CD4-positive, alpha-beta memory T cell (primary cell): ENCODE data around the gene EEF2K. TPM values are rescaled to one million over a fixed set of nuclear protein-coding genes. Genes with fewer than 3 reads are reported as not detected.

Experiments used
- CTCF ChIA-PET: fragments of 350-600 bp; sonication (Branson Sonifier 250); formaldehyde crosslinking; loops from one replicate; lab custom pipeline; 2021; ENCODE audit warnings: inconsistent platforms; ENCODE audit not compliant: partially characterized antibody; lab: Charles Lee
- POLR2A ChIA-PET: fragments of 350-600 bp; sonication (Branson Sonifier 250); formaldehyde crosslinking; loops from one replicate; lab custom pipeline; 2021; ENCODE audit not compliant: partially characterized antibody; lab: Charles Lee
- DNase-seq, 5 donors: peaks; one replicate each; pipeline versions ENCODE4 v3.0.0 to v3.0.0-alpha.2; 2020 to 2022; ENCODE audit warnings: mixed read lengths in 1 of 5
- H3K27ac ChIP-seq: one replicate; pipeline ENCODE4 v1.7.0; 2013; ENCODE audit warnings: low read depth, low read length
- H3K27me3 ChIP-seq: 2 replicates; pipeline ENCODE4 v1.7.0; 2013; ENCODE audit warnings: mild to moderate bottlenecking, low read length, moderate library complexity; ENCODE audit not compliant: insufficient read depth
- H3K36me3 ChIP-seq: 2 replicates; pipeline ENCODE4 v1.7.0; 2013; ENCODE audit warnings: mild to moderate bottlenecking, low read length, moderate library complexity; ENCODE audit not compliant: insufficient read depth
- H3K4me1 ChIP-seq: 2 replicates; pipeline ENCODE4 v1.7.0; 2013; ENCODE audit warnings: mild to moderate bottlenecking, low read length, moderate library complexity; ENCODE audit not compliant: insufficient read depth
- H3K4me3 ChIP-seq, 2 donors: one replicate each; pipeline ENCODE4 v1.7.0; 2013; ENCODE audit warnings: low read length in 2 of 2, mild to moderate bottlenecking in 1 of 2
- H3K9me3 ChIP-seq, 2 donors: one replicate each; pipeline ENCODE4 v1.7.0; 2013; ENCODE audit warnings: low read length in 2 of 2, control low read depth in 1 of 2; ENCODE audit not compliant: control insufficient read depth in 1 of 2
- H3K27ac Mint-ChIP-seq, 7 donors: one replicate each; pipeline ENCODE4 v1.8.0; 2020 to 2021; ENCODE audit warnings: mixed read lengths in 7 of 7, mild to moderate bottlenecking in 6 of 7, inconsistent platforms in 3 of 7, moderate library complexity in 3 of 7
- H3K27me3 Mint-ChIP-seq, 2 donors: one replicate each; pipeline ENCODE4 v1.8.0; 2020 to 2021; ENCODE audit warnings: mixed read lengths in 2 of 2
- H3K36me3 Mint-ChIP-seq, 2 donors: one replicate each; pipeline ENCODE4 v1.8.0; 2020 to 2021; ENCODE audit warnings: mixed read lengths in 2 of 2, inconsistent platforms in 1 of 2, mild to moderate bottlenecking in 1 of 2
- H3K4me1 Mint-ChIP-seq, 4 donors: one replicate each; pipeline ENCODE4 v1.8.0; 2020 to 2021; ENCODE audit warnings: mixed read lengths in 4 of 4, mild to moderate bottlenecking in 1 of 4
- H3K4me3 Mint-ChIP-seq, 8 donors: one replicate each; pipeline ENCODE4 v1.8.0; 2020 to 2021; ENCODE audit warnings: mixed read lengths in 8 of 8, mild to moderate bottlenecking in 7 of 8, moderate library complexity in 6 of 8, inconsistent platforms in 3 of 8
- H3K9me3 Mint-ChIP-seq, 8 donors: one replicate each; pipeline ENCODE4 v1.8.0; 2020 to 2021; ENCODE audit warnings: mixed read lengths in 8 of 8, mild to moderate bottlenecking in 5 of 8, inconsistent platforms in 3 of 8, moderate library complexity in 1 of 8
- intact Hi-C: fragments of 100-400 bp; cut with micrococcal nuclease; formaldehyde crosslinking; loops from one replicate; pipeline ENCODE4 v1.15.1; 2023
- polyA plus RNA-seq, 2 donors: library from polyadenylated mRNA; unstranded; fragments of 300-500 nt; fragmentation: Illumina TruSeq; gene quantifications; one replicate each; pipeline ENCODE4 v1.2.3, GENCODE V29; 2021
- total RNA-seq, 2 experiments: library from RNA; stranded (reverse); gene quantifications; one replicate each; pipeline ENCODE4 v1.2.3, GENCODE V29; 2021

EEF2K gene
- total and polyA plus RNA-seq, 4 experiments from 2014 or later: 0.77 to 20.7 (median 11.5) TPM

GRCh38 chr16:22306788-22307187 is 100.7 kb downstream of the EEF2K start:
- POLR2A ChIA-PET: no interaction called here
- H3K36me3 ChIP-seq: peaks cover 81% of the 10 kb centered on the region
- Mint-ChIP-seq H3K9me3 (no peaks in the 10 kb centered on the region), H3K27ac (no peak overlapping the region), H3K36me3 (peaks cover 32 to 82% of the 10 kb centered on the region in 2 donors), H3K4me3 (no peak overlapping the region), H3K27me3 (no peaks in the 10 kb centered on the region), H3K4me1 (peaks cover 7 to 23% (median 15%) of the 10 kb centered on the region in 4 donors)
- H3K27ac ChIP-seq: no peak overlapping the region
- DNase-seq: no peak
- intact Hi-C loops: no loop called here
- no peaks in the 10 kb centered on the region for H3K4me1 ChIP-seq
- H3K4me3 ChIP-seq: no peak overlapping the region
- CTCF ChIA-PET: interaction anchor here (2.8 kb wide), 1 partner anchor 12 kb away, joined by 17 read pairs; no protein-coding TSS in a partner anchor
- H3K9me3 ChIP-seq: no peaks in the 10 kb centered on the region
- no peaks in the 10 kb centered on the region for H3K27me3 ChIP-seq

GRCh38 chr16:22307838-22308237 is 101.8 kb downstream of the EEF2K start:
- Histone ChIP-seq H3K36me3 (peaks cover 81% of the 10 kb centered on the region), H3K27ac (no peak overlapping the region), H3K27me3 (no peaks in the 10 kb centered on the region), H3K4me1 (no peaks in the 10 kb centered on the region), H3K9me3 (no peaks in the 10 kb centered on the region), H3K4me3 (no peak overlapping the region)
- peaks cover 1 to 13% (median 8%) of the 10 kb centered on the region in 4 donors for H3K4me1 Mint-ChIP-seq
- CTCF ChIA-PET: interaction anchor here (2.8 kb wide), 1 partner anchor 11 kb away, joined by 17 read pairs; no protein-coding TSS in a partner anchor
- H3K27ac Mint-ChIP-seq: peak overlapping the region in 4 of 7 donors; percentile 24 to 65 (median 50)
- no peaks in the 10 kb centered on the region for H3K27me3 Mint-ChIP-seq
- no peak for DNase-seq
- peak overlapping the region in 1 of 8 donors; percentile 3 for H3K4me3 Mint-ChIP-seq
- H3K36me3 Mint-ChIP-seq: peaks cover 31 to 82% of the 10 kb centered on the region in 2 donors
- POLR2A ChIA-PET: interaction anchor here (0.9 kb wide), 1 partner anchor 9 kb away, joined by 3 read pairs; no protein-coding TSS in a partner anchor
- intact Hi-C loops: no loop called here
- no peaks in the 10 kb centered on the region for H3K9me3 Mint-ChIP-seq

GRCh38 chr16:22308824-22309520 is 102.9 kb downstream of the EEF2K start:
- Histone ChIP-seq H3K9me3 (no peaks in the 10 kb centered on the region), H3K27ac (no peak overlapping the region), H3K4me1 (no peaks in the 10 kb centered on the region), H3K36me3 (peaks cover 82% of the 10 kb centered on the region), H3K4me3 (no peak overlapping the region), H3K27me3 (no peaks in the 10 kb centered on the region)
- Mint-ChIP-seq H3K36me3 (peaks cover 29 to 87% of the 10 kb centered on the region in 2 donors), H3K9me3 (no peaks in the 10 kb centered on the region), H3K4me1 (peaks cover 0 to 8% (median 4%) of the 10 kb centered on the region in 4 donors), H3K27me3 (no peaks in the 10 kb centered on the region), H3K4me3 (no peak overlapping the region), H3K27ac (peak overlapping the region in 2 of 7 donors; percentile 54 to 60)
- ChIA-PET CTCF (interaction anchor here (1.6 to 2.8 kb wide), 2 partner anchors 8 to 10 kb away, joined by 8 to 17 read pairs; no protein-coding TSS in a partner anchor), POLR2A (interaction anchor here (0.9 kb wide), 1 partner anchor 10 kb away, joined by 4 read pairs; no protein-coding TSS in a partner anchor)
- no peak for DNase-seq
- intact Hi-C loops: no loop called here

- H3K4me3 ChIP-seq: no peak overlapping the region
- Mint-ChIP-seq H3K27me3 (no peaks in the 10 kb centered on the region), H3K36me3 (peaks cover 30 to 84% of the 10 kb centered on the region in 2 donors), H3K9me3 (no peaks in the 10 kb centered on the region), H3K4me3 (no peak overlapping the region), H3K27ac (peak overlapping the region in 1 of 7 donors; percentile 13), H3K4me1 (peaks cover 0 to 4% (median 1%) of the 10 kb centered on the region in 4 donors)
- ChIA-PET CTCF (interaction anchor here (0.7 to 1.8 kb wide), 2 partner anchors 11 to 15 kb away, joined by 4 to 5 read pairs; no protein-coding TSS in a partner anchor), POLR2A (no interaction called here)
- H3K36me3 ChIP-seq: peaks cover 80% of the 10 kb centered on the region
- H3K9me3 ChIP-seq: no peaks in the 10 kb centered on the region
- intact Hi-C loops: no loop called here
- no peaks in the 10 kb centered on the region for H3K27me3 ChIP-seq
- no peaks in the 10 kb centered on the region for H3K4me1 ChIP-seq
- DNase-seq: no peak
- H3K27ac ChIP-seq: no peak overlapping the region
Measured at GRCh38 chr16:22311520-22311919, 105.4 kb downstream of the EEF2K start.

GRCh38 chr16:22312897-22313781 is 107.1 kb downstream of the EEF2K start:
- CTCF ChIA-PET: interaction anchor here (0.6 to 2.2 kb wide), 2 partner anchors 13 to 88 kb away, joined by 3 to 6 read pairs; no protein-coding TSS in a partner anchor
- no peak for DNase-seq
- Histone ChIP-seq H3K9me3 (no peaks in the 10 kb centered on the region), H3K4me3 (no peak overlapping the region), H3K4me1 (no peaks in the 10 kb centered on the region), H3K36me3 (peaks cover 80% of the 10 kb centered on the region), H3K27me3 (no peaks in the 10 kb centered on the region), H3K27ac (no peak overlapping the region)
- intact Hi-C loops: no loop called here
- POLR2A ChIA-PET: no interaction called here
- Mint-ChIP-seq H3K27ac (peak overlapping the region in 3 of 7 donors; percentile 53 to 90 (median 53)), H3K9me3 (peaks cover 0 to 2% (median 0%) of the 10 kb centered on the region in 8 donors), H3K27me3 (no peaks in the 10 kb centered on the region), H3K4me1 (peaks cover 0 to 1% (median under 1%) of the 10 kb centered on the region in 4 donors), H3K4me3 (peak overlapping the region in 1 of 8 donors; percentile 42), H3K36me3 (peaks cover 32 to 82% of the 10 kb centered on the region in 2 donors)

- Histone ChIP-seq H3K4me1 (no peaks in the 10 kb centered on the region), H3K9me3 (no peaks in the 10 kb centered on the region), H3K36me3 (peaks cover 77% of the 10 kb centered on the region), H3K27ac (no peak overlapping the region), H3K27me3 (no peaks in the 10 kb centered on the region), H3K4me3 (no peak overlapping the region)
- peak overlapping the region in 2 of 7 donors; percentile 44 to 52 for H3K27ac Mint-ChIP-seq
- intact Hi-C loops: no loop called here
- peaks cover 0 to 2% (median 0%) of the 10 kb centered on the region in 8 donors for H3K9me3 Mint-ChIP-seq
- no peak overlapping the region for H3K4me3 Mint-ChIP-seq
- no peaks in the 10 kb centered on the region for H3K4me1 Mint-ChIP-seq
- POLR2A ChIA-PET: no interaction called here
- CTCF ChIA-PET: interaction anchor here (0.6 to 2.2 kb wide), 2 partner anchors 14 to 87 kb away, joined by 3 to 6 read pairs; no protein-coding TSS in a partner anchor
- H3K27me3 Mint-ChIP-seq: no peaks in the 10 kb centered on the region
- no peak for DNase-seq
- H3K36me3 Mint-ChIP-seq: peaks cover 34 to 82% of the 10 kb centered on the region in 2 donors
Measured at GRCh38 chr16:22313876-22314470, 107.9 kb downstream of the EEF2K start.
